Measurements from ENCODE around the gene CHDH.

CHDH gene

DNA sequence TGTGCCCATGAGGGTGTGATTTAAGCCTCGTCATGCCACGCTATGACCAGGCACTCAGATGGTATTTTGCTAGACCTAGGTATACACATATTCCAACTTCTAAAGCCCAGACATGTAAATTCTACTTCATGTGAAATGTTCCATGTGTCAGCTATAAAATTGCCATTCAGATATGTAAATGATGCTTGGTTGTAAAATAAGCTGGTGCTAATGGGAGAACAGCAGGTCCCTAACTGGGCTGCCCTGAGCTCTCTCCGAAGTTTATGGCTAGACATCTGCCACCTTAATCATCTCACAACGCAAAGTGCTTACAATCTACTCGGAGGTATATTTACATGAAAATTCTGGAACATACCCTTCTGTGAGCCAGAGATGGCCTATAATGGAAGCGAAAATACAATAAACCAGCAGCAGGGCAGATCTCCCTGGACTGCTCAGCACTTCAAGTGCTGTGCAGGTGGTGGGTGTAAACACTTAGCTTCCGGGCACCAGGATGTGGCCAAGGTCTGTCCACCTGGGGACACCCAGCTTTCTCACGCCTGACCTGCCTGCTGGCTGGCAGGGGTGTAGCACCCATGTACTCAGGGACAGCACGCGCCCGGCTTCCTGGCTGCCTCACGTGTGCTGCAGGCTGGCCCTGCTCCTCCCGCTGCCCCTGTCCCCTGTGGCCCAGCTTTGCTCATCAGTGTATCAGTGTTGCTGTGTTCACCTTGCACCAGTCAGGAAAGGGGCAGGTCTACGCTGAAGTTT lies 82.0 kb downstream of the CHDH start:
- Histone ChIP-seq H3K4me1 (ENCODE audit: control insufficient read depth, low read length) (0 out of 2 replicates have a peak, but pooled peaks cover 3% of the 10 kb centered on the region), H3K4me2 (ENCODE audit: low read length) (no peak overlapping the region), H3F3A (ENCODE audit: control insufficient read depth, insufficient read depth) (no peaks in the 10 kb centered on the region), H3K36me3 (ENCODE audit: control insufficient read depth, low read length) (no peaks in the 10 kb centered on the region), H3K9me2 (replicated peaks; ENCODE audit: control insufficient read depth, low read length) (no peaks in the 10 kb centered on the region), H3K79me2 (ENCODE audit: control insufficient read depth, low read length) (no peaks in the 10 kb centered on the region), H3K9me3 (ENCODE audit: control insufficient read depth, insufficient read depth, low read length) (no peaks in the 10 kb centered on the region), H3K27me3 (ENCODE audit: control insufficient read depth, low read length) (peaks cover 4% of the 10 kb centered on the region; the same call in 1 of the 2 replicates), H3K27ac (ENCODE audit: low read depth, low read length) (no peak overlapping the region), H4K20me1 (ENCODE audit: control insufficient read depth, insufficient read depth, low read depth, low read length) (no peaks in the 10 kb centered on the region), H3K4me3 (ENCODE audit: low read length) (no peak overlapping the region)
- TF ChIP-seq EZH2phosphoT487 (IDR thresholded peaks at IDR 0.05; ENCODE audit: borderline replicate concordance, low read length), result no peak

DNA sequence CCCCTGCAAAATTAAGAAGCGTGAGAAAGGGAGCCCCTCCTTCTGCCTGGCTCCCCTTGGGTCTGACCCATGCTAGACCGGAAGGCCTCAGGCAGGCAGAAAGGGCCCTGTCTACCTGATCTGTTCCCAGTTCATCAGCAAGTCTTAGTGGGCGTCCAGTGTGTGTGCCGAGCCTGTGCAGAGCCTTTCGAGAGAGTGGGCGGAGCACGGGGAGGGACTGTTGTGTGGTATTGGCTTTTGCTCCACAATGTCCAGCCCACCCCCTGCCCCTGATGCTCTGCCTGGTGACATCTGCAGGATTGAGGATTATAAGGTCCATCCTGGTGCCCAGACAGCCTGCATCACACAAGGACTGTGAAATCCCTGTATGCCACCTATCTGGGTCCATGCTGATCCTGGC lies 82.9 kb downstream of the CHDH start:
- Histone ChIP-seq H3K9me2 (replicated peaks; ENCODE audit: control insufficient read depth, low read length) (no peaks in the 10 kb centered on the region), H3K4me3 (ENCODE audit: low read length) (no peak overlapping the region), H3K27ac (ENCODE audit: low read depth, low read length) (no peak overlapping the region), H3K27me3 (ENCODE audit: control insufficient read depth, low read length) (no peaks in the 10 kb centered on the region), H3K4me2 (ENCODE audit: low read length) (no peak overlapping the region), H4K20me1 (ENCODE audit: control insufficient read depth, insufficient read depth, low read depth, low read length) (no peaks in the 10 kb centered on the region), H3K4me1 (ENCODE audit: control insufficient read depth, low read length) (no peaks in the 10 kb centered on the region), H3K79me2 (ENCODE audit: control insufficient read depth, low read length) (no peaks in the 10 kb centered on the region), H3K36me3 (ENCODE audit: control insufficient read depth, low read length) (no peaks in the 10 kb centered on the region), H3F3A (ENCODE audit: control insufficient read depth, insufficient read depth) (no peaks in the 10 kb centered on the region), H3K9me3 (ENCODE audit: control insufficient read depth, insufficient read depth, low read length) (no peaks in the 10 kb centered on the region)
- TF ChIP-seq, protein P1, sequence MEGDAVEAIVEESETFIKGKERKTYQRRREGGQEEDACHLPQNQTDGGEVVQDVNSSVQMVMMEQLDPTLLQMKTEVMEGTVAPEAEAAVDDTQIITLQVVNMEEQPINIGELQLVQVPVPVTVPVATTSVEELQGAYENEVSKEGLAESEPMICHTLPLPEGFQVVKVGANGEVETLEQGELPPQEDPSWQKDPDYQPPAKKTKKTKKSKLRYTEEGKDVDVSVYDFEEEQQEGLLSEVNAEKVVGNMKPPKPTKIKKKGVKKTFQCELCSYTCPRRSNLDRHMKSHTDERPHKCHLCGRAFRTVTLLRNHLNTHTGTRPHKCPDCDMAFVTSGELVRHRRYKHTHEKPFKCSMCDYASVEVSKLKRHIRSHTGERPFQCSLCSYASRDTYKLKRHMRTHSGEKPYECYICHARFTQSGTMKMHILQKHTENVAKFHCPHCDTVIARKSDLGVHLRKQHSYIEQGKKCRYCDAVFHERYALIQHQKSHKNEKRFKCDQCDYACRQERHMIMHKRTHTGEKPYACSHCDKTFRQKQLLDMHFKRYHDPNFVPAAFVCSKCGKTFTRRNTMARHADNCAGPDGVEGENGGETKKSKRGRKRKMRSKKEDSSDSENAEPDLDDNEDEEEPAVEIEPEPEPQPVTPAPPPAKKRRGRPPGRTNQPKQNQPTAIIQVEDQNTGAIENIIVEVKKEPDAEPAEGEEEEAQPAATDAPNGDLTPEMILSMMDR (IDR thresholded peaks at IDR 0.05; ENCODE audit: low read depth, low read length, poor library complexity, severe bottlenecking), result no peak
